Stimulated activated CD4-positive, alpha-beta T cell treated with anti-CD3 and anti-CD28 coated beads, Interleukin-1b, Interleukin-23, amount 100 ng/mL, for 48 hours (primary cell): ENCODE measurements around the gene SSU72.
"Not testable (repeated sequence)": the region's sequence is repeated elsewhere in the genome, so short reads cannot be mapped to it uniquely, and the experiment has no call there.

Experiments
- DNase-seq: peaks from one replicate; pipeline ENCODE4 v3.0.0-alpha.2; 2020

SSU72 gene

GRCh38 chr1:1540090-1540817 is 34.4 kb downstream of the SSU72 start, which contains the start of gene TMEM240:
TMEM240 (minus strand) TSS chr1:1540624; CDS start chr1:1540346, 278 bp downstream.
- DNase-seq = peak; percentile 62

- no peak for DNase-seq
These were observed 35.2 kb downstream of the SSU72 start for GRCh38 chr1:1539310-1540089.

- no peak for DNase-seq
These were observed 35.7 kb downstream of the SSU72 start for GRCh38 chr1:1538989-1539309.

GRCh38 chr1:1538334-1538733 is 36.3 kb downstream of the SSU72 start:
- no peak for DNase-seq

DNA sequence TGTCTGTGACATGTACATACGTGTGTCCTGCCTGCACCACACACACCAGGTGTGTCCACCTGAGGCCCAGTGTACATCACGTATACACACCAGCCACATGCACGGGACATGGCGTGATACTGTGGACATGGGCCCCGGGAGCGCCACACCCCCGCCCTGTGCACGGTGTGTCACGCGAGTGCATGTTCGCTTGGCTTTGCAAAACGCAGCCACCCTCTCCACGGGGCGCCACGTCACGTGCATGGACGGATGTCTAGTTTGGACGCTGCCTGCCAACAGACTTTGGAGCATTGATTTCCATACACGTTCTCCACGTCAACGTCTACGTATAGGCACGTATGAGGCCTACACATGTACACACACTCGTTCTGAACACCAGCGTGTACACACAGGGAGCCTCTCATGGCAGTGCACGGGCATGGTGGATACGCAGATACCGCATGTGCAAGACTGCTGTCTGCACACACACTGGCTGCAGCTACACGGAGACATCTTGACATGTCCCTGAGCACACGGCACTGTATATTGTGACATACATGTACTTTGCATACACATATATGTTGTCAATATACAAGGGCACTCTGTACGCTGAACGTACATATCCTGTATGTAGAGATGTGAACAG is 36.9 kb downstream of the SSU72 start:
- no peak for DNase-seq

DNA sequence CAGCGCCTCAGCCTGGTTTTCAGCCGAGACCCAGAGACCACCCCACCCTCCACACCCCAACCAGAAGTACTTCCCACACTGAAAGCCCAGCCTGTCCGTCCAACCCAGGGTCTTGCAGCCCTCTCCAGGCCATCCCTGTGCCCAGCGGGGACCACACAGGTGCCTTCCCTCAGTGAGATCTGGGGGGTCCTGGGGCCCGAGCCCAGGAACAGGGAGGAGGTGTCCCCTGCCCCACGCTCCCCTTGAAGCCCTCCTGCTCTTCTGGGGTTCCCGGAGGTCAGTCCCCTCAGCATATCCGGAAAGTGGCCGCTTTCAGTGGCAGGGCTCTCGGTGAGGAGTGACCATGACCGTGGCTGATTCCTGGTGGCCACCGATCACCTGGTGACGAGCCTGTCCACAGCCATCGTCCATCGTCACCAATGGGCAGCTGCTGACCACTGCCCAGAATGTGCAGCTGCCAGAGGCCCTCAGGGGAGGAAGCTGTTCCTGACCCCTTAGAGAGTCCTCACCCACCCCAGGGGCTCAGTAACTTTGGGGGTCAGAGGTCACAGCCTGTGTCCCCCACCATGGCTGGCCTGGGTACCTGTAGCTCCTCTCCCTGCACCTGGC is 37.6 kb downstream of the SSU72 start:
- DNase-seq = no peak

DNA sequence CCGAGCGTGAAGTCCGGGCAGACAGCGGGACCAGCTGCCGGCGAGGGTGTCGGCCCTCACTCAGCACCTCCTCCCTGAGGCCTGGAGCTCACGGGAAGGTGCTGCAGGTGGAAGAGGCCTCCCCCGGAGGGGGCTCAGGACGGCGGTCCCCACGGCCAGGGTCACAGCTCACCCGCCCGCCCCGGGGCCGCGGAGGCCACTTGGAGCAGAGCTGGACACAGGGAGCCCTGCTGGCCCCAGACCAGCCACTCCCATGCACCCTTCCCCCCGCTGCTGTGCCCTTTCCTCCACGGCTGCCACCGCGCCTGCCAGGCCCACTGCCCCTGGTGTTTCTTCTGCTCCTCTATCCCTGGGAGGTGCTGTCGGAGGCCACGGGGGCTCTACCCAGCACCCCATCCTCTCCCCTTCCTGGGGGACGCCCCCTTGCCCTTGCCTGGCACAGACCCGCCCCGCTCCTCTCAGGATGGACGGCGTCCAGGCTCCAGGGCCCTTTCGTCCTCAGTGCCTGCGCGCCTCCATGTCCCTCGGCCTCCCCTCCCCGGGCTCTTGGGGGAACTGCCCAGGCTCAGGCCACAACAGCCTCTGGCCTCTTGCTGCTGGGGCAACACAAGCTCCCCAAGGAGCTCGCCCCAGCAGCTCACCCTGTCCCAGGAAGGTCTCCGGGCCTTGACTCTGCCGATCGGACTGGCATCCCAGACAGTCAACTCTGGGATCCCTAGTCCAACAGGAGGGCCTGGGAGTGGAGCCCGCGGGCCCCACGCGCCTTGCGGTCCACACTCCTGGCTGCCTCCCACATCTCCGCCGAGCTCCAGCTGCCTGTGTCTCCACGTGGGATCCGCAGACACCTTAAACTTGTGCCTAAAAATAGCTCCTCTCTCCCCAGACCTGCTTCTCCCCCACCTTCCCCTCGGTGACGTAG is 38.4 kb downstream of the SSU72 start:
- no peak for DNase-seq

DNA sequence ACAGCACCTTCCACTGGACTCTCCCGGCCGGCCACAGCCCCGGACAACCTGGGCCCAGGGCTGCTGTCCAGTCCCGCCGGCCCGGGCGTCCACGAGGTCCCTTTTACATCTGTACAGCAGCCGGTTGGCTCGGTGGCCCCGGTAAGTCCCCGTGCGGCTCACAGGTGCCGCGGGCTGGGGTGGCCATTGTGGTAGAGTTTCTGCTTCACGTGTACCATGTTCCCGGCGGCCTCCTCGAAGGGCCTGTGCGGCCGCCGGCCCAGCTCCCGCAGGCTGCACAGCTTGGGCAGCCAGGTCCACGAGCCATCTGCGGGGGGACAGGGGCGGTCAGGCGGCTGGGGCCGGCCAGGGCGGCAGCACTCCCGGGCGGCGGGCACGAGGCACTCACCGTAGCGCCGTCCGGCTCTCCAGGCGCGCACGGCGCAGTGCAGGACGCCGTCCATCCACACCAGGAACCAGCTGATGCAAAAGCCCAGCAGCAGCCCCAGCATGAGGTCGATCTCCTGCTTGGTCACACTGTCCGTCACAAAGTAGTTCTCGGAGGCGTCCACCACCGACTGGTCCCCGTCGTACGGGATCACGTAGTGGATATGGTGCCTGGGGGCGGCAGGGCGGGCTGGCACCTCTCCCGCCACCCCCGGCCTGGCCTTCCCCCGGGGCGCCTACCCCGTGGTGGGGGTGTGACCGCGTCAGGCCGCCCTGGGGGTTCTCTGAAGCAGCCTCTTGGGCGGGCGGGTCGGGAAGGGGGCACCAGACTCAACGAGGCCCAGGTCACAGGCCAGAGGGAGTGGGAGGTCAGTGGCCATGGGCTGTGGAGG is 39.3 kb downstream of the SSU72 start:
- DNase-seq = no peak

GRCh38 chr1:1534401-1535154 is 40.1 kb downstream of the SSU72 start:
- no peak for DNase-seq

DNA sequence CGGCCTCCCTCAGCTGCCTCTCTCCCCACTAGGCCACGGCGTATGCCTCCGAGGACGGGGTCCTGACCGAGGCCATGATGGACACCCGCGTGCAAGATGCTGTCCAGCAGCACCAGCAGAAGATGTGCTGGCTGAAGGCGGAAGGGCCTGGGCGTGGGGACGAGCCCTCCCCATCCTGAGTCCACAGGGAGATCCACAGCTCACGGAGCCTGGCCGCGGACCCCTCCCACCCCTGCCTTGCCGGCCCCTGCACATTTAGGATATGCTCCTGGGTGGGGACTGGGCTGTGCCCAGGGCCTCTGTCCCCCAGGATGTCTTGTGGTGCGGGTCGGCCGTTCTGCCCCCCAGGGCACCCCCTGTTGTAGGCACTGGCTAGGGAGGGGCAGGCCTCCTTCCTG is 40.8 kb downstream of the SSU72 start:
- DNase-seq = not testable (repeated sequence)

- DNase-seq = not testable (repeated sequence)
These were observed 41.3 kb downstream of the SSU72 start for GRCh38 chr1:1533176-1533893.

DNA sequence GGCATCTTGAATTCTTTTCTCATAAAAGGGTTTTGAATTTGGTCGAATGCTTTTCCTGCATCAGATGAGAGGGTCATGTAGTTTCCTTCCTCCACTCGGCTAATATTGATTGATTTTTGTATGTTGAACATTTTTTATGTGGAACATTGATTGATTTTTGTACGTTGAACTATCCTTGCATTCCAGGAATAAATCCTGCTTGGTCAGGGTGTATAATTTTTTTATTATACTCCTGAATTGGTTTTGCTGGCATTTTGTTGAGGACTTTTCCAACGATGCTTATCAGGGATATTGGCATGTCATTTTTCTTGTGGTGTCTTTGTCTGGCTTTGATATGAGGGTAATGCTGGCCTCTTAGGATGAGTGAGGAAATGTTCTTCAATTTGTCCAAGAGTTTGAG is 42.7 kb downstream of the SSU72 start:
- no peak for DNase-seq

GRCh38 chr1:1529936-1530335 is 44.7 kb downstream of the SSU72 start:
- DNase-seq = no peak

DNA sequence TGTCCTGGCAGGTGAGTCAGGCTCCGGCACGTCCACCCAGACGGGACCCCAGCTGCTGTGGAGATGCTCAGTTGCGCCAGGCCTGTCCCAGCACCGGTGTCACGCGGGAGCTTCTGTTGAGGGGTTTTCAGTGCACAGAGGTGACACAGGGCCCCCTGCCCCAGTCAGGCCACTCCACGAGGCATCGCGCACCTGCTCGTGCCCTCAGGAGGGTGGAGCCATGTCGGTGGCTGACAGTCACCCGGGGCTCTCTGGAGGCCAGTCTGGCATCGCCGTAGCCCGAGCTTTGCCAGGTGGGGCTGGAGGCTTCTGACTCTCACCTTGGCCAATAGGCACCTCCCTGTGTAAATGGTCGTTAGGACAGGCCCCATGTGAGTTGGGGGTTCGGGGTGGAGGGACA is 45.3 kb downstream of the SSU72 start:
- no peak for DNase-seq

GRCh38 chr1:1528301-1529267 is 46.1 kb downstream of the SSU72 start:
- DNase-seq = no peak

- DNase-seq = no peak
These were observed 47.4 kb downstream of the SSU72 start for GRCh38 chr1:1527092-1527816.

DNA sequence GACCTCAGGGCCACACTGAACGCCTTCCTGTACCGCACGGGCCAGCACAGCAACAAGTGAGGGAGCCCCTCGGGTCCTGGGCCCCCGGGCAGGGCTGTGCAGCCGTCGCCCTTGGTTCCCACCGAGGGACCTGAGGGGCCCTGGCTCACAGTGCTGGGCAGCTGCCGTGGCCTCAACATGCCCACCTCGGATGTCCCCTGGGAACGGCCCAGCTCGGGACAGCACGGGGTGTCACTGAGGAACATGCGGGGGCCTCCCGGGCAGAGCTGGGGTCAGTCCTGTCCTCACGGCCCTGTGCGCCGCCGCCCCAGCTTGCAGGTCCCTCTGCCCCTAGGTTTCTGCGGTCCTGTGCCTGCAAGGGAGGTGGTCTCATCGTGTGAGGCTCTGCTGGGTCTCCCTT is 48.2 kb downstream of the SSU72 start:
- DNase-seq = not testable (repeated sequence)

DNA sequence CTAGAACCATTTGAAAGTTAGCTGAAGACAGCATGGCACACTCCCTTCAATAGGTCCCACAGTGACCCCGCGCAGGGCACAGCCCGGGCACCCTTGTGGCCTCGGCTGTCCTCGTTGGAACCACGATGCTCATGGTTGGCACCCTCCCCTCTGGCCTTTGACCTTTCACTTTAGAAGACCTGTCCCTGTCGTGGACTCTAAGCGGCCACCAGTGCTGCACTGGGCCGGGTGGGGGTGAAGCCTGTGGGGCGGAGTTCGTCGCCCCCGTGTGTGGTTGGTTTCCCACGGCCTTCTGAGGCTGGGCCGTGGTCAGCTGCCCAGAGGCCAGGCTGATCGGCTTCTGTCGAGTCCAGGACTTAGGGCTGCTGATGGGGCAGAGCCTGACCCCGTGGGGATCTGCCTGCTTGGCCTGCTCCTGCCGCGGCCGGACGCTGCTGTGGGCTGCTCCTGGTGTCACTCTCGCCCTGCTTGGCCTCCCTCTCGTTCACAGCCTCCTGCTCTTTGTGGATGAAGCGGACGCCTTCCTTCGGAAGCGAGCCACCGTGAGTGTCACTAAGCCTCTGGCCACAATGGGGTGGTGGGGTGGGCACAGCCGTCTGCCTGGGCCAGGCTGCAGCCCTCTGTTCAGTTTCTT is 49.8 kb downstream of the SSU72 start:
- not testable (repeated sequence) for DNase-seq
